Epithelial cell of esophagus (primary cell): Measurements from ENCODE around the gene AGO1.
"Not testable (repeated sequence)": the region's sequence is repeated elsewhere in the genome, so short reads cannot be mapped to it uniquely, and the experiment has no call there.

Source experiments
- DNase-seq: peaks from one replicate; pipeline ENCODE4 v3.0.0; 2010; ENCODE audit warnings: low read depth
- H3K4me3 ChIP-seq: 2 replicates; pipeline ENCODE4 v1.5.1; 2011; ENCODE audit warnings: mild to moderate bottlenecking, low read length, control low read depth
- CTCF ChIP-seq: IDR thresholded peaks from 2 replicates; pipeline ENCODE4 v1.5.1; 2011; ENCODE audit warnings: low read depth, mild to moderate bottlenecking, low read length, control low read depth, inconsistent platforms; ENCODE audit not compliant: insufficient read depth; ENCODE audit errors: missing control alignments

The AGO1 gene

GRCh38 chr1:35870651-35871309, 12.2 kb upstream of the AGO1 start:
- no peak for DNase-seq
- TF ChIP-seq CTCF: no peak
- H3K4me3 ChIP-seq: no peak overlapping the region

- no peak for TF ChIP-seq CTCF
- H3K4me3 ChIP-seq: no peak overlapping the region
- no peak for DNase-seq
These were observed 9.7 kb upstream of the AGO1 start for GRCh38 chr1:35873243-35873750.

GRCh38 chr1:35874115-35874514, 8.9 kb upstream of the AGO1 start:
- not testable (repeated sequence) for DNase-seq, H3K4me3 ChIP-seq

GRCh38 chr1:35876988-35877387, 6.0 kb upstream of the AGO1 start:
- no peak for TF ChIP-seq CTCF
- no peak overlapping the region for H3K4me3 ChIP-seq
- DNase-seq: peak; percentile 44

GRCh38 chr1:35881850-35882273, 1.1 kb upstream of the AGO1 start:
- H3K4me3 ChIP-seq: no peak overlapping the region
- TF ChIP-seq CTCF: no peak
- peak; percentile 17 for DNase-seq

GRCh38 chr1:35882586-35882944, 444 bp upstream of the AGO1 start:
- no peak for TF ChIP-seq CTCF
- peak overlapping the region; percentile 28 for H3K4me3 ChIP-seq
- no peak for DNase-seq

DNA sequence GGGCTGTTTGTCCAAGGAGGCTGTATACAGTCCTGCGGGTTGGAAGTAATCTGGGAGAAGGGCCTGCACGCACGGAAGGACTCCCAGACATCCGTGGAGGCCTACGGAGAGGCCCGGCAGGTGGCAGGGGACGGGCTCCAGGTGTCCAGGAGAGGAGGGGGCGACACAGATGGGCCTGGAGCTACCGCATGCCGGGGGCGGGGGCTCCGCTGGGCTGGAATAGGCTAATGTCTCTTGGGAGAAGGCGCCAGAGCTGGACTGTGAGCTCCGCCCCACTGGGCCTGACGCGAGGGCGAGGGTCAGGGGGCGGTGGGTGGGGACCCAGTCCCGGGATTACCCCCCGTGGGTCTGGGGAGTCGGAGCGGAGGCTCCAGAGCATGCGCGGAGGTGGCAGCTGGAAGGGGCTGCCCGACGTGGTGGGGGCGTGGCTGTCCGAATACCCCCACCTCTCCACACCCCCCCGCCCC, 659 bp downstream of the AGO1 start:
- peak overlapping the region; percentile 100 for H3K4me3 ChIP-seq
- peak; percentile 30 for DNase-seq
- TF ChIP-seq CTCF: no peak
